GM12891 (cell line): ENCODE data around the gene MAFF.

Experiments used
- POLR2A ChIP-seq: IDR thresholded peaks from 2 replicates; pipeline ENCODE4 v1.6.1; 2011; ENCODE audit warnings: low read depth, low read length, control low read depth
- POLR2AphosphoS5 ChIP-seq: IDR thresholded peaks from 2 replicates; pipeline ENCODE4 v1.6.1; 2011; ENCODE audit warnings: low read depth, low read length, control low read depth
- POU2F2 ChIP-seq: IDR thresholded peaks from 2 replicates; pipeline ENCODE4 v1.6.1; 2011; ENCODE audit warnings: low read depth, mild to moderate bottlenecking, control low read depth, low read length, moderate library complexity
- SPI1 ChIP-seq: IDR thresholded peaks from 2 replicates; pipeline ENCODE4 v1.6.1; 2011; ENCODE audit warnings: low read depth, low read length, control low read depth
- TAF1 ChIP-seq: IDR thresholded peaks from 2 replicates; pipeline ENCODE4 v1.6.1; 2011; ENCODE audit warnings: low read depth, low read length, control low read depth

GRCh38 chr22:38173641-38173906 is 28.2 kb upstream of the MAFF start:
- TF ChIP-seq TAF1 = no peak
- no peak for TF ChIP-seq POLR2A
- no peak for TF ChIP-seq SPI1
- no peak for TF ChIP-seq POLR2AphosphoS5
- TF ChIP-seq POU2F2 = no peak
